Ovary (tissue), 9 donors: Measurements from ENCODE around the gene GLB1L2. TPM values are rescaled to one million over a fixed set of nuclear protein-coding genes. Genes with fewer than 3 reads are reported as not detected.

Experiments used
- DNase-seq, 5 donors: peaks; one replicate each; pipeline ENCODE4 v3.0.0-alpha.2; 2019 to 2020
- H3K27ac ChIP-seq, 2 donors: fragments of 200-600 bp; one replicate each; pipeline versions ENCODE4 v1.5.1 to v1.8.0; 2019 to 2022
- H3K27me3 ChIP-seq: fragments of 200-600 bp; one replicate; pipeline ENCODE4 v1.8.0; 2022
- H3K36me3 ChIP-seq: fragments of 200-600 bp; sonication (generic); one replicate; pipeline ENCODE4 v1.5.1; 2019
- H3K4me1 ChIP-seq: one replicate; pipeline ENCODE4 v1.8.1; 2013; ENCODE audit warnings: mild to moderate bottlenecking, moderate library complexity; ENCODE audit not compliant: insufficient read depth
- H3K4me3 ChIP-seq: fragments of 200-600 bp; sonication (generic); one replicate; pipeline ENCODE4 v1.5.1; 2017
- H3K9me3 ChIP-seq, 2 donors: fragments of 200-600 bp in 1 of 2; sonication (generic) in 1 of 2; one replicate each; pipeline versions ENCODE4 v1.5.1 to v1.8.1; 2013 to 2019; ENCODE audit warnings: mild to moderate bottlenecking in 1 of 2, moderate library complexity in 1 of 2
- EP300 ChIP-seq: sonication (generic); formaldehyde crosslinking; IDR thresholded peaks from one replicate; pipeline ENCODE4 v1.6.1; 2017; ENCODE audit warnings: antibody characterized with exemption
- POLR2A ChIP-seq: fragments of 450-650 bp; IDR thresholded peaks from one replicate; pipeline ENCODE4 v1.6.1; 2017; ENCODE audit warnings: antibody characterized with exemption, mild to moderate bottlenecking, moderate library complexity
- WGBS, 3 donors: extraction: QIAGEN DNeasy Blood & Tissue Kit in 1 of 3; methylation state at CpG; one replicate each; pipeline versions ENCODE4 v1.1.5 to v1.1.7; 2013 to 2017; 5-methylcytosine and 5-hydroxymethylcytosine counted together
- intact Hi-C, 4 donors: fragments of 100-400 bp; cut with DNase I; formaldehyde crosslinking; loops; one replicate each; pipeline versions ENCODE4 v1.11.0 to v1.15.1; 2022 to 2023
- polyA plus RNA-seq, 2 donors: library from polyadenylated mRNA; stranded (reverse); fragments of 200-250 nt in 1 of 2; fragments of 350-450 nt in 1 of 2; fragmentation: Illumina TruSeq in 1 of 2; extraction: RNeasy Lipid Tissue Mini Kit (QIAGEN cat#74804) in 1 of 2; gene quantifications; one replicate each; pipeline ENCODE4 v1.2.3, GENCODE V29; 2013 to 2014
- total RNA-seq, 7 donors: library from RNA; depleted of rRNA in 2 of 7; stranded (reverse); fragments of >200 nt in 2 of 7; fragmentation: NEBNext Ultra II Directional in 3 of 7; extraction: Animal tissue kit (Norgen Biotek cat#: 25700) in 3 of 7; gene quantifications; one replicate each; pipeline versions ENCODE4 v1.1.0 to v1.2.4, GENCODE V29; 2016 to 2023
- TF ChIP-seq, protein P1 (sequence below), 3 donors: fragments of 450-650 bp in 2 of 3; fragments of 200-600 bp in 1 of 3; IDR thresholded peaks; one replicate each; pipeline versions ENCODE4 v1.5.1 to v1.8.0; 2016 to 2022; ENCODE audit warnings: antibody characterized with exemption in 3 of 3, mild to moderate bottlenecking in 1 of 3
- donor health status: DM: no; HTN: no; CAD: no; lungs with moderate emphysema.
- donor health status: DM: no; HTN: no; CAD: no.
- donor health status: Bipolar disorder and iron deficiency.
- donor health status: DM: yes; HTN: yes; CAD: no.
- donor health status: DM: no; HTN: no; CAD: no.
- donor health status: DM: yes; HTN: yes; CAD: no.

GLB1L2 gene
- total and polyA plus RNA-seq, 9 donors, result 9.8 to 24.6 (median 15.6) TPM

- no peaks in the 10 kb centered on the region for H3K27me3 ChIP-seq
- H3K27ac ChIP-seq, result no peak overlapping the region
- intact Hi-C loops, result no loop called here
- 41 to 48% (median 48%) methylated on average over 5 of the region's 5 CpGs for WGBS, 3 donors
- no peaks in the 10 kb centered on the region for H3K4me1 ChIP-seq
- DNase-seq, result peak in 1 of 5 donors; percentile 6
- no peaks in the 10 kb centered on the region for H3K36me3 ChIP-seq
- no peak overlapping the region for H3K4me3 ChIP-seq
- no peak for TF ChIP-seq POLR2A
- TF ChIP-seq EP300, result no peak
- TF ChIP-seq, protein P1, sequence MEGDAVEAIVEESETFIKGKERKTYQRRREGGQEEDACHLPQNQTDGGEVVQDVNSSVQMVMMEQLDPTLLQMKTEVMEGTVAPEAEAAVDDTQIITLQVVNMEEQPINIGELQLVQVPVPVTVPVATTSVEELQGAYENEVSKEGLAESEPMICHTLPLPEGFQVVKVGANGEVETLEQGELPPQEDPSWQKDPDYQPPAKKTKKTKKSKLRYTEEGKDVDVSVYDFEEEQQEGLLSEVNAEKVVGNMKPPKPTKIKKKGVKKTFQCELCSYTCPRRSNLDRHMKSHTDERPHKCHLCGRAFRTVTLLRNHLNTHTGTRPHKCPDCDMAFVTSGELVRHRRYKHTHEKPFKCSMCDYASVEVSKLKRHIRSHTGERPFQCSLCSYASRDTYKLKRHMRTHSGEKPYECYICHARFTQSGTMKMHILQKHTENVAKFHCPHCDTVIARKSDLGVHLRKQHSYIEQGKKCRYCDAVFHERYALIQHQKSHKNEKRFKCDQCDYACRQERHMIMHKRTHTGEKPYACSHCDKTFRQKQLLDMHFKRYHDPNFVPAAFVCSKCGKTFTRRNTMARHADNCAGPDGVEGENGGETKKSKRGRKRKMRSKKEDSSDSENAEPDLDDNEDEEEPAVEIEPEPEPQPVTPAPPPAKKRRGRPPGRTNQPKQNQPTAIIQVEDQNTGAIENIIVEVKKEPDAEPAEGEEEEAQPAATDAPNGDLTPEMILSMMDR (IDR thresholded peaks at IDR 0.05), result no peak
- no peaks in the 10 kb centered on the region for H3K9me3 ChIP-seq
Observed at GRCh38 chr11:134355656-134356055, 23.9 kb downstream of the GLB1L2 start.

- no peak for TF ChIP-seq EP300
- TF ChIP-seq, protein P1 (IDR thresholded peaks at IDR 0.05), result no peak
- TF ChIP-seq POLR2A, result no peak
- peak in 1 of 5 donors; percentile 19 for DNase-seq
Observed at GRCh38 chr11:134356656-134357544, 25.1 kb downstream of the GLB1L2 start.

DNA sequence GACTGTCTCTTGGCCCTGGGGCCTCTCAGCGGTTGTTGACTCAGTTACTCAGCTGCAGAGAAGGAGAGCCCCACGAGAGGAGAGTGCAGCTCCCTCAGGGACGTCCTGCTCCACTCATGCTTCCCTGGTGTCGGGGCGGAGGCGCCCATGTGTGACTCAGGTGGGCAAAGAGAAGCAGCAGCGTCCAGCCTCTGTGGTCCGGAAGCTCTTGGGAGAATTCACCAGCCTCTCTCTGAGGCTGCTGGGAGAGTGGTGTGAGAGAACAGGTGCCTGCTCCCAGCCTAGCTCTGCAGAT is 25.7 kb downstream of the GLB1L2 start:
- 85 to 96% (median 92%) methylated on average over 8 of the region's 8 CpGs for WGBS, 3 donors
- DNase-seq, result no peak
- TF ChIP-seq POLR2A (no peak), EP300 (no peak)
- TF ChIP-seq, protein P1 (IDR thresholded peaks at IDR 0.05), result no peak

More at GRCh38 chr11:134356656-134357544, 25.1 kb downstream of the GLB1L2 start:
- Histone ChIP-seq H3K27me3 (no peaks in the 10 kb centered on the region), H3K27ac (no peak overlapping the region), H3K4me3 (no peak overlapping the region), H3K9me3 (no peaks in the 10 kb centered on the region), H3K36me3 (no peaks in the 10 kb centered on the region), H3K4me1 (no peaks in the 10 kb centered on the region)
- 92 to 96% (median 94%) methylated on average over 21 of the region's 21 CpGs for WGBS, 3 donors
- intact Hi-C loops, result no loop called here

GRCh38 chr11:134358165-134358855 is 26.5 kb downstream of the GLB1L2 start:
- Histone ChIP-seq H3K36me3 (no peaks in the 10 kb centered on the region), H3K27me3 (no peaks in the 10 kb centered on the region), H3K9me3 (no peaks in the 10 kb centered on the region), H3K4me1 (no peaks in the 10 kb centered on the region), H3K4me3 (no peak overlapping the region), H3K27ac (no peak overlapping the region)
- TF ChIP-seq EP300, result no peak
- WGBS, 3 donors, result 90 to 95% (median 93%) methylated on average over 27 of the region's 27 CpGs
- peak in 1 of 5 donors; percentile 26 for DNase-seq
- intact Hi-C loops, result no loop called here

More for the DNA sequence above, 25.7 kb downstream of the GLB1L2 start:
- Histone ChIP-seq H3K4me3 (no peak overlapping the region), H3K36me3 (no peaks in the 10 kb centered on the region), H3K9me3 (no peaks in the 10 kb centered on the region), H3K27ac (no peak overlapping the region), H3K4me1 (no peaks in the 10 kb centered on the region), H3K27me3 (no peaks in the 10 kb centered on the region)
- intact Hi-C loops, result no loop called here
